HFFc6 (cell line): Measurements from ENCODE around the gene DPH2. TPM values are rescaled to one million over a fixed set of nuclear protein-coding genes. Genes with fewer than 3 reads are reported as not detected.

ENCODE experiments used
- DNase-seq: peaks from one replicate; pipeline ENCODE4 v3.0.0-alpha.2; 2018
- H3K27ac Mint-ChIP-seq: 2 replicates; pipeline ENCODE4 v1.8.0; 2020; ENCODE audit warnings: mild to moderate bottlenecking, mixed read lengths
- H3K27me3 Mint-ChIP-seq: 2 replicates; pipeline ENCODE4 v1.8.0; 2021; ENCODE audit warnings: mild to moderate bottlenecking, moderate library complexity, mixed read lengths; ENCODE audit not compliant: insufficient read depth
- H3K36me3 Mint-ChIP-seq: 2 replicates; pipeline ENCODE4 v1.8.0; 2021; ENCODE audit warnings: low read depth, mixed read lengths
- H3K4me1 Mint-ChIP-seq: 2 replicates; pipeline ENCODE4 v1.8.0; 2020; ENCODE audit warnings: low read depth, mixed read lengths
- H3K4me3 Mint-ChIP-seq: 2 replicates; pipeline ENCODE4 v1.8.0; 2020; ENCODE audit warnings: mild to moderate bottlenecking, moderate library complexity, mixed read lengths
- H3K9me3 Mint-ChIP-seq: 2 replicates; pipeline ENCODE4 v1.8.0; 2020; ENCODE audit warnings: mild to moderate bottlenecking, mixed read lengths
- CTCF ChIP-seq: fragments of 200-600 bp; sonication (generic); IDR thresholded peaks from 2 replicates; pipeline ENCODE4 v1.5.0; 2021; ENCODE audit warnings: antibody characterized with exemption, mild to moderate bottlenecking
- total RNA-seq, 6 experiments: library from RNA; stranded (reverse); fragmentation: NEBNext Ultra II Directional; extraction: Animal tissue kit (Norgen Biotek cat#: 25700); gene quantifications; 2 replicates in 1 of 6; 3 replicates in 5 of 6; pipeline ENCODE4 v1.2.3, GENCODE V29; 2021

DPH2 gene
- total RNA-seq, 6 experiments from 2014 or later, result 19.1 to 22.7 (median 20.8) TPM

- DNase-seq, result no peak
- Mint-ChIP-seq H3K9me3 (no peaks in the 10 kb centered on the region), H3K4me1 (peaks cover 55% of the 10 kb centered on the region), H3K4me3 (peak overlapping the region; percentile 92), H3K27me3 (peaks cover 6% of the 10 kb centered on the region), H3K36me3 (peaks cover 48% of the 10 kb centered on the region), H3K27ac (peak overlapping the region; percentile 87)
- no peak for TF ChIP-seq CTCF
These were observed 10.7 kb downstream of the DPH2 start for GRCh38 chr1:43980255-43981134.

GRCh38 chr1:43981135-43981491 is 11.3 kb downstream of the DPH2 start:
- no peak for DNase-seq
- peaks cover 57% of the 10 kb centered on the region for H3K4me1 Mint-ChIP-seq
- no peak for TF ChIP-seq CTCF
- peaks cover 6% of the 10 kb centered on the region for H3K27me3 Mint-ChIP-seq
- peaks cover 53% of the 10 kb centered on the region for H3K36me3 Mint-ChIP-seq
- no peak overlapping the region; the same call in 1 of the 2 replicates for H3K4me3 Mint-ChIP-seq
- no peaks in the 10 kb centered on the region for H3K9me3 Mint-ChIP-seq
- no peak overlapping the region for H3K27ac Mint-ChIP-seq

- H3K27ac Mint-ChIP-seq, result no peak overlapping the region
- H3K27me3 Mint-ChIP-seq, result peaks cover 6% of the 10 kb centered on the region
- H3K4me3 Mint-ChIP-seq, result no peak overlapping the region
- H3K4me1 Mint-ChIP-seq, result peaks cover 57% of the 10 kb centered on the region
- TF ChIP-seq CTCF, result no peak
- peaks cover 48% of the 10 kb centered on the region for H3K36me3 Mint-ChIP-seq
- H3K9me3 Mint-ChIP-seq, result no peaks in the 10 kb centered on the region
- no peak for DNase-seq
These were observed 11.8 kb downstream of the DPH2 start for GRCh38 chr1:43981636-43982035.

GRCh38 chr1:43982241-43982640 is 12.4 kb downstream of the DPH2 start:
- no peak for DNase-seq
- Mint-ChIP-seq H3K36me3 (peaks cover 42% of the 10 kb centered on the region), H3K4me1 (peaks cover 57% of the 10 kb centered on the region), H3K27ac (no peak overlapping the region), H3K27me3 (peaks cover 6% of the 10 kb centered on the region), H3K9me3 (no peaks in the 10 kb centered on the region), H3K4me3 (no peak overlapping the region)
- no peak for TF ChIP-seq CTCF

GRCh38 chr1:43982808-43983207 is 13.0 kb downstream of the DPH2 start:
- no peak overlapping the region for H3K4me3 Mint-ChIP-seq
- H3K36me3 Mint-ChIP-seq, result peaks cover 36% of the 10 kb centered on the region
- no peaks in the 10 kb centered on the region for H3K9me3 Mint-ChIP-seq
- no peak for DNase-seq
- peaks cover 6% of the 10 kb centered on the region for H3K27me3 Mint-ChIP-seq
- no peak for TF ChIP-seq CTCF
- H3K4me1 Mint-ChIP-seq, result peaks cover 55% of the 10 kb centered on the region
- no peak overlapping the region for H3K27ac Mint-ChIP-seq
